ENCODE data around the gene OR52E1.

- TF ChIP-seq GATA3 (IDR thresholded peaks at IDR 0.05; ENCODE audit: low read depth, low read length): no peak
- no peak for TF ChIP-seq GATA2 (IDR thresholded peaks at IDR 0.05; ENCODE audit: low read depth, low read length)
These were observed 49.5 kb downstream of the OR52E1 start for GRCh38 chr11:5118893-5119292.
